Measurements from ENCODE around the gene BLACAT1. TPM values are rescaled to one million over a fixed set of nuclear protein-coding genes. Genes with fewer than 3 reads are reported as not detected.
"Not testable (repeated sequence)": the region's sequence is repeated elsewhere in the genome, so short reads cannot be mapped to it uniquely, and the experiment has no call there.

Gene BLACAT1
- total RNA-seq, 1 donor from 2014 or later, result 3.9 TPM

DNA sequence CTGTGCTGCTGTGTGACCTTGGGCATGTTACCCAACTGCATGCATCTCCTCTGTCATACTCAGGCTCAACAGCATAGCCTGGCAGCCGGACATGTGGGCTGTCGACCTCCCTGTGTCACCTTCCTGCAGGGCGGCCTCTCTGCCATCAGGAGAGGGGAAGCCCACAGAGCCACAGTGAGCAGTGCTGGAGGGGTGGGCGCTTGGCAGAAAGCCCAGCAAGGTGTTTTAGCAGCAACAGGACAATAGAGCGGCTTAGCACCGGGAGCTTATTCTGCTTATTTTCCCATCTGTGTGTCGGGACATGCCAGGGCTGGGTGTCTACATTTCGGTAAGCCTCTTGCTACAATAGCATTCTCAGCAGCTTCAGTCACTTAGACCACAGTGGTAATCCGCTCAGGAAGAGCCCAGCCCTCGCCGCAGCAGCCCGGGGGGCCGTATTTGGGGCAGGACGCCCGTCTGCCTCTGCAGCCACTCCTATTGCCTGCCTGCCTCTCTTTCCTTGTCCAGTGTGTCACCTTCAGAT, 25.8 kb upstream of the BLACAT1 start:
- Mint-ChIP-seq H3K9me3 (no peaks in the 10 kb centered on the region), H3K36me3 (ENCODE audit: low read depth) (no peaks in the 10 kb centered on the region), H3K4me1 (peaks cover 14% of the 10 kb centered on the region), H3K4me3 (no peak overlapping the region), H3K27ac (ENCODE audit: unreplicated experiment) (no peak overlapping the region), H3K27me3 (ENCODE audit: low read depth) (peaks cover 37% of the 10 kb centered on the region)
- DNase-seq (ENCODE audit: low read depth, low spot score), result no peak
- TF ChIP-seq, protein P1, sequence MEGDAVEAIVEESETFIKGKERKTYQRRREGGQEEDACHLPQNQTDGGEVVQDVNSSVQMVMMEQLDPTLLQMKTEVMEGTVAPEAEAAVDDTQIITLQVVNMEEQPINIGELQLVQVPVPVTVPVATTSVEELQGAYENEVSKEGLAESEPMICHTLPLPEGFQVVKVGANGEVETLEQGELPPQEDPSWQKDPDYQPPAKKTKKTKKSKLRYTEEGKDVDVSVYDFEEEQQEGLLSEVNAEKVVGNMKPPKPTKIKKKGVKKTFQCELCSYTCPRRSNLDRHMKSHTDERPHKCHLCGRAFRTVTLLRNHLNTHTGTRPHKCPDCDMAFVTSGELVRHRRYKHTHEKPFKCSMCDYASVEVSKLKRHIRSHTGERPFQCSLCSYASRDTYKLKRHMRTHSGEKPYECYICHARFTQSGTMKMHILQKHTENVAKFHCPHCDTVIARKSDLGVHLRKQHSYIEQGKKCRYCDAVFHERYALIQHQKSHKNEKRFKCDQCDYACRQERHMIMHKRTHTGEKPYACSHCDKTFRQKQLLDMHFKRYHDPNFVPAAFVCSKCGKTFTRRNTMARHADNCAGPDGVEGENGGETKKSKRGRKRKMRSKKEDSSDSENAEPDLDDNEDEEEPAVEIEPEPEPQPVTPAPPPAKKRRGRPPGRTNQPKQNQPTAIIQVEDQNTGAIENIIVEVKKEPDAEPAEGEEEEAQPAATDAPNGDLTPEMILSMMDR (conservative IDR thresholded peaks at IDR 0.05), result no peak

GRCh38 chr1:205481218-205481617, 25.4 kb upstream of the BLACAT1 start:
- DNase-seq (ENCODE audit: low read depth, low spot score), result no peak
- Mint-ChIP-seq H3K4me3 (no peak overlapping the region), H3K9me3 (no peaks in the 10 kb centered on the region), H3K4me1 (peaks cover 14% of the 10 kb centered on the region), H3K36me3 (ENCODE audit: low read depth) (no peaks in the 10 kb centered on the region), H3K27ac (ENCODE audit: unreplicated experiment) (peak overlapping the region; percentile 74), H3K27me3 (ENCODE audit: low read depth) (peaks cover 37% of the 10 kb centered on the region)
- TF ChIP-seq, protein P1 (conservative IDR thresholded peaks at IDR 0.05), result no peak

DNA sequence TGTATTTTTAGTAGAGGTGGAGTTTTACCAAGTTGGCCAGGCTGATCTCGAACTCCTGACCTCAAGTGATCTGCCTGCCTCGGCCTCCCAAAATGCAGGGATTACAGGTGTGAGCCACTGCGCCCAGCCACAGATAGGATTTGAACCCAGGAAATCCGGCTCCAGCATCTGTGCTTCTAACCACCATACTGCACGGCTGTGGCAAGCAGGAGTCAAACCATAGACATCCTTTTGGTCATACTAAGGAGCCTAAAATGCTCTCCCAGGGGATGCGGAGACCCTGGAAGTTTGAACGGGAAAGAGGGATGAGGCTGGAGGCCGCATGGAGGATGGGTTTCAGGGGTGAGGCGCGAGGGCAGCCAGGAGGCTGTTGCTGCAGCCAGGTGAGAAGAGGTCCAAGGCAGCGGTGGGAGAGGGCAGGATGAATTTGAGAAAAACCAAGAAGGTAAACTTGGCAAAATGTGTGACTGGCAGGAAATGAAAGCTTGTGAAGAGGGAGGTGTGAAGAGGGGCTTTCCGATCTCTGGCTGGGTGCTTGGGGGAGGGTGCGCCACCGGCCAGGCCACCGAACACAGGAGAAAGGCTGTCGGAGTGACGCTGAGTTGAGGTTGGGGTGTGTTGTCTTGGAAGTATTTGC, 24.6 kb upstream of the BLACAT1 start:
- no peak for DNase-seq (ENCODE audit: low read depth, low spot score)
- peaks cover 11% of the 10 kb centered on the region for H3K4me1 Mint-ChIP-seq
- peaks cover 2% of the 10 kb centered on the region for H3K9me3 Mint-ChIP-seq
- no peak overlapping the region for H3K27ac Mint-ChIP-seq (ENCODE audit: unreplicated experiment)
- TF ChIP-seq, protein P1 (conservative IDR thresholded peaks at IDR 0.05), result no peak
- H3K4me3 Mint-ChIP-seq, result no peak overlapping the region
- peaks cover 37% of the 10 kb centered on the region for H3K27me3 Mint-ChIP-seq (ENCODE audit: low read depth)
- no peaks in the 10 kb centered on the region for H3K36me3 Mint-ChIP-seq (ENCODE audit: low read depth)

- not testable (repeated sequence) for H3K4me1 Mint-ChIP-seq; H3K27ac Mint-ChIP-seq (ENCODE audit: unreplicated experiment); DNase-seq (ENCODE audit: low read depth, low spot score); H3K9me3 Mint-ChIP-seq; H3K36me3 Mint-ChIP-seq (ENCODE audit: low read depth); H3K4me3 Mint-ChIP-seq
- H3K27me3 Mint-ChIP-seq (ENCODE audit: low read depth), result peaks cover 39% of the 10 kb centered on the region
Measured at GRCh38 chr1:205478985-205479384, 23.1 kb upstream of the BLACAT1 start.

DNA sequence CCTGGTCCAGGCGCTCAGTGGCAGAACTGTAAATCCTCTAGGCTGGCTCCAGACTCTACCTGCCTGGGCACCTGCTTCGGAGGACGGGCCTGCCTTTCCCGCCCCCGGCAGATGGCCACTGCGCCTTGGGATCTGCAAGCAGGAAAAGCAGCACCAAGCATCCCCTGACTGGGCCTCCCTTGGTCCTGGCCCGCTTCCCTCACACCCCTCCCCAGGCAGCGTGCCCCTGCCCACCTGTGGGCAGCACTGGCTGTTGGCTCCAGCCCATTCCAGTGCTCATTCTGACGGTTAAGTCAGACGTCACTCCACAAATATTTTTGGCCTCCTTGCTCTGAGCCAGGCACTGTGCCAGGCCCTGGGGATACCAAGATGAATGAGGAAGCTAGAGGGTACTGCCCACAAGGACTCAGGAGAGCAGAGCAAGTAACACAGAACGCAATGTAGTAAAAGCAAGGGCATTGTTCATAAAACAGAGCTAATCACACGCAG, 22.0 kb upstream of the BLACAT1 start:
- DNase-seq (ENCODE audit: low read depth, low spot score), result no peak
- TF ChIP-seq, protein P1 (conservative IDR thresholded peaks at IDR 0.05), result no peak
- Mint-ChIP-seq H3K9me3 (peaks cover 7% of the 10 kb centered on the region), H3K36me3 (ENCODE audit: low read depth) (no peaks in the 10 kb centered on the region), H3K4me3 (no peak overlapping the region), H3K27ac (ENCODE audit: unreplicated experiment) (no peak overlapping the region), H3K4me1 (peaks cover 6% of the 10 kb centered on the region), H3K27me3 (ENCODE audit: low read depth) (peaks cover 35% of the 10 kb centered on the region)

DNA sequence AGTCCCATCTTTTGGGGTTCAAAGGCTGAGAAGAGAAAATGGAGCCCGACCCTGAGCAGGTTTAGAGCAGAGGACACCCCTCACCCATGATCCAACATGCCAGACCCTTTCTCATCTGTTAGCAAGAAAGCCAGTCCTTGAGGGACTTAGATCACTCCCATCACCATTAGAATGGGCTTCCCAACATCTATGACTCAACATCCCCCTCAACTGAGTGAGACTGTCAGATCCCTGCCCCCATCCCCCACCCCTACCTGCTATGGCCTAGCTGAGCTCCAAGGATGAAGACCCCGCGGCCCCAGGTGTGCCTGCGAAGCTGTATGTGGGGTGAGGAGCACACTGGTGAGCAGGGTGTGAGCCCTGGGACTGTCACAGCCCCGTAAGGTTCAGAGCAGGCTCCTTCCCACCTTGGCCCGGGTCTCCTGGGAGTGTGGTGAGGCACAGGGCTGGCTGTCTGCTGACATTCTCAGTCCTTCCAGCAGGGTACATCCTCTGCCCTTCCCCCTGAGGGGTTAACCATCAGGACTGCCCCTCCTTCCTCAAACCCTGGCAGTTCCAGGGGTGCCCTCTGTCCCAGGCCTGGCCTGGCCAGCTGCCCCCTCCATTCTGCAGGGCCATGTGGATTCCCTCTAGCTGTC, 21.4 kb upstream of the BLACAT1 start:
- peaks cover 35% of the 10 kb centered on the region for H3K27me3 Mint-ChIP-seq (ENCODE audit: low read depth)
- TF ChIP-seq, protein P1 (conservative IDR thresholded peaks at IDR 0.05), result no peak
- H3K9me3 Mint-ChIP-seq, result peaks cover 7% of the 10 kb centered on the region
- no peak overlapping the region for H3K27ac Mint-ChIP-seq (ENCODE audit: unreplicated experiment)
- H3K4me3 Mint-ChIP-seq, result no peak overlapping the region
- no peak for DNase-seq (ENCODE audit: low read depth, low spot score)
- peaks cover 12% of the 10 kb centered on the region for H3K4me1 Mint-ChIP-seq
- H3K36me3 Mint-ChIP-seq (ENCODE audit: low read depth), result no peaks in the 10 kb centered on the region

All from neural crest cell (in vitro differentiated cells).